CD14-positive monocyte (primary cell): ENCODE data around the gene TMEM132C. TPM values are rescaled to one million over a fixed set of nuclear protein-coding genes. Genes with fewer than 3 reads are reported as not detected.

Source experiments
- DNase-seq, 3 donors: peaks; one replicate each; pipeline ENCODE4 v3.0.0-alpha.2; 2011 to 2022
- H2AFZ ChIP-seq: 2 replicates; pipeline ENCODE4 v1.6.0; 2012; ENCODE audit warnings: mild to moderate bottlenecking, low read depth, low read length, inconsistent platforms; ENCODE audit not compliant: insufficient read depth, poor library complexity, severe bottlenecking
- H3K27ac ChIP-seq, 2 donors: 1 replicate in 1 of 2; 2 replicates in 1 of 2; pipeline ENCODE4 v1.5.1; 2012 to 2013; ENCODE audit warnings: low read length in 2 of 2, control low read depth in 1 of 2, inconsistent platforms in 1 of 2, low read depth in 1 of 2, mild to moderate bottlenecking in 1 of 2
- H3K27me3 ChIP-seq, 2 donors: one replicate each; pipeline versions ENCODE4 v1.6.0 to v1.6.1; 2011 to 2013; ENCODE audit warnings: low read length in 2 of 2; ENCODE audit not compliant: control insufficient read depth in 2 of 2, insufficient read depth in 2 of 2
- H3K36me3 ChIP-seq, 2 donors: replicated peaks in 1 of 2; 1 replicate in 1 of 2; 2 replicates in 1 of 2; pipeline versions ENCODE4 v1.5.1 to v1.6.1; 2012 to 2013; ENCODE audit warnings: low read length in 2 of 2, control low read depth in 1 of 2, inconsistent platforms in 1 of 2, mild to moderate bottlenecking in 1 of 2; ENCODE audit not compliant: insufficient read depth in 2 of 2, control insufficient read depth in 1 of 2
- H3K4me1 ChIP-seq, 2 donors: 1 replicate in 1 of 2; 2 replicates in 1 of 2; pipeline versions ENCODE4 v1.5.1 to v1.6.1; 2012 to 2013; ENCODE audit warnings: low read length in 2 of 2, control low read depth in 1 of 2, inconsistent platforms in 1 of 2, mild to moderate bottlenecking in 1 of 2, moderate library complexity in 1 of 2; ENCODE audit not compliant: insufficient read depth in 2 of 2, control insufficient read depth in 1 of 2
- H3K4me2 ChIP-seq: replicated peaks from 2 replicates; pipeline ENCODE3; 2012; ENCODE audit warnings: low read length, moderate library complexity, mild to moderate bottlenecking; ENCODE audit not compliant: poor library complexity, severe bottlenecking; ENCODE audit errors: extremely low read depth
- H3K4me3 ChIP-seq, 3 experiments: fragments of 200-600 bp in 1 of 3; sonication (generic) in 1 of 3; replicated peaks in 1 of 3; 1 replicate in 2 of 3; 2 replicates in 1 of 3; pipeline ENCODE4 v1.5.1; 2011 to 2013; ENCODE audit warnings: low read length in 3 of 3, mild to moderate bottlenecking in 3 of 3, control low read depth in 2 of 3, low read depth in 2 of 3, inconsistent platforms in 1 of 3, moderate library complexity in 1 of 3
- H3K79me2 ChIP-seq: 2 replicates; pipeline ENCODE4 v1.6.0; 2012; ENCODE audit warnings: mild to moderate bottlenecking, control low read depth, inconsistent platforms, low read length, moderate library complexity; ENCODE audit not compliant: insufficient read depth
- H3K9ac ChIP-seq: 2 replicates; pipeline ENCODE4 v1.6.0; 2017; ENCODE audit warnings: low read length, mild to moderate bottlenecking; ENCODE audit not compliant: insufficient read depth, poor library complexity, severe bottlenecking
- H3K9me3 ChIP-seq, 2 donors: replicated peaks in 1 of 2; 1 replicate in 1 of 2; 2 replicates in 1 of 2; pipeline versions ENCODE4 v1.5.1 to v1.6.1; 2012 to 2013; ENCODE audit warnings: low read length in 2 of 2, control low read depth in 1 of 2; ENCODE audit not compliant: control insufficient read depth in 1 of 2, insufficient read depth in 1 of 2
- H4K20me1 ChIP-seq: 2 replicates; pipeline ENCODE4 v1.6.0; 2012; ENCODE audit warnings: mild to moderate bottlenecking, low read length, control low read depth, moderate library complexity; ENCODE audit not compliant: insufficient read depth
- H3K27ac Mint-ChIP-seq, 7 donors: one replicate each; pipeline ENCODE4 v1.8.0; 2020; ENCODE audit warnings: mild to moderate bottlenecking in 7 of 7, mixed read lengths in 7 of 7, moderate library complexity in 6 of 7, inconsistent platforms in 2 of 7
- H3K27me3 Mint-ChIP-seq, 3 donors: one replicate each; pipeline ENCODE4 v1.8.0; 2021 to 2022; ENCODE audit warnings: low read depth in 3 of 3, mild to moderate bottlenecking in 3 of 3, mixed read lengths in 3 of 3, moderate library complexity in 3 of 3, inconsistent platforms in 1 of 3
- H3K36me3 Mint-ChIP-seq, 2 donors: one replicate each; pipeline ENCODE4 v1.8.0; 2020; ENCODE audit warnings: mixed read lengths in 2 of 2, inconsistent platforms in 1 of 2, mild to moderate bottlenecking in 1 of 2
- H3K4me1 Mint-ChIP-seq: one replicate; pipeline ENCODE4 v1.8.0; 2020; ENCODE audit warnings: mild to moderate bottlenecking, mixed read lengths
- H3K4me3 Mint-ChIP-seq, 2 donors: one replicate each; pipeline ENCODE4 v1.8.0; 2020; ENCODE audit warnings: mild to moderate bottlenecking in 2 of 2, mixed read lengths in 2 of 2, moderate library complexity in 1 of 2
- H3K9me3 Mint-ChIP-seq, 7 donors: one replicate each; pipeline ENCODE4 v1.8.0; 2020 to 2022; ENCODE audit warnings: mixed read lengths in 7 of 7, mild to moderate bottlenecking in 6 of 7, moderate library complexity in 6 of 7, inconsistent platforms in 2 of 7
- WGBS: methylation state at CpG from one replicate; pipeline ENCODE4 v1.1.5; 2013; ENCODE audit warnings: missing lambda C conversion rate; ENCODE audit not compliant: insufficient coverage; 5-methylcytosine and 5-hydroxymethylcytosine counted together
- intact Hi-C, 2 donors: fragments of 100-400 bp; cut with micrococcal nuclease; formaldehyde crosslinking; loops; one replicate each; pipeline versions ENCODE4 v1.15.0 to v1.15.1; 2023
- polyA plus RNA-seq, 3 donors: library from polyadenylated mRNA; depleted of rRNA in 1 of 3; unstranded in 2 of 3; stranded (reverse) in 1 of 3; fragments of 300-500 nt in 2 of 3; fragments of >200 nt in 1 of 3; fragmentation: Illumina TruSeq in 2 of 3; gene quantifications; 1 replicate in 2 of 3; 2 replicates in 1 of 3; pipeline ENCODE4 v1.2.3, GENCODE V29; 2012 to 2021
- TF ChIP-seq, protein P1 (sequence below): fragments of 200-600 bp; IDR thresholded peaks from one replicate; pipeline ENCODE4 v1.8.0; 2022; ENCODE audit warnings: antibody characterized with exemption, mild to moderate bottlenecking

TMEM132C gene
- polyA plus RNA-seq, 3 donors: not detected

DNA sequence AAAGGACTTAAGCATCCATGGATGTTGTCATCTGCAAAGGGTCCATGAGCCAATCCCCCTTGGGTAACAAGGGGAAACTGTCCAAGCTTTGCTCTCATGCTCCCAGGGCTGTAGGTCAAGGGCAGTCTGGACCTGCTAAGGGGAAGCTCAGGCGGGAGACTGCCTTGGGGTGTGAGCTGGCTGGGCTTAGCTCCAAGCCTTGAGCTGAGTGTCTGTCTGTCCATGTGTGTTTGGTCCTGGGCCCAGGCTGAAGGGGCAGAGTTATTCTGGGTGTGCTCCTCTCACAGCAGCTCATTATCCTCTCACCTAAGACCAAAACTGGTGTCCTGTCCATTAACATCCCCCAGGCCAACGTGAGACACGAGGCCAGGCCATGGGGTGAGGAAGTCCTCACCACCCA is 282.0 kb downstream of the TMEM132C start:
- H3K9ac ChIP-seq: no peak overlapping the region
- no peaks in the 10 kb centered on the region for H3K79me2 ChIP-seq
- H3K36me3 ChIP-seq: no peaks in the 10 kb centered on the region
- Mint-ChIP-seq H3K27ac (peak overlapping the region in 1 of 7 donors; percentile 58), H3K4me1 (no peaks in the 10 kb centered on the region), H3K27me3 (peaks cover 0 to 7% (median 0%) of the 10 kb centered on the region in 3 donors), H3K36me3 (no peaks in the 10 kb centered on the region), H3K4me3 (no peak overlapping the region), H3K9me3 (peaks cover 0 to 8% (median 0%) of the 10 kb centered on the region in 7 donors)
- TF ChIP-seq, protein P1, sequence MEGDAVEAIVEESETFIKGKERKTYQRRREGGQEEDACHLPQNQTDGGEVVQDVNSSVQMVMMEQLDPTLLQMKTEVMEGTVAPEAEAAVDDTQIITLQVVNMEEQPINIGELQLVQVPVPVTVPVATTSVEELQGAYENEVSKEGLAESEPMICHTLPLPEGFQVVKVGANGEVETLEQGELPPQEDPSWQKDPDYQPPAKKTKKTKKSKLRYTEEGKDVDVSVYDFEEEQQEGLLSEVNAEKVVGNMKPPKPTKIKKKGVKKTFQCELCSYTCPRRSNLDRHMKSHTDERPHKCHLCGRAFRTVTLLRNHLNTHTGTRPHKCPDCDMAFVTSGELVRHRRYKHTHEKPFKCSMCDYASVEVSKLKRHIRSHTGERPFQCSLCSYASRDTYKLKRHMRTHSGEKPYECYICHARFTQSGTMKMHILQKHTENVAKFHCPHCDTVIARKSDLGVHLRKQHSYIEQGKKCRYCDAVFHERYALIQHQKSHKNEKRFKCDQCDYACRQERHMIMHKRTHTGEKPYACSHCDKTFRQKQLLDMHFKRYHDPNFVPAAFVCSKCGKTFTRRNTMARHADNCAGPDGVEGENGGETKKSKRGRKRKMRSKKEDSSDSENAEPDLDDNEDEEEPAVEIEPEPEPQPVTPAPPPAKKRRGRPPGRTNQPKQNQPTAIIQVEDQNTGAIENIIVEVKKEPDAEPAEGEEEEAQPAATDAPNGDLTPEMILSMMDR: no peak
- no peak overlapping the region for H3K4me2 ChIP-seq
- DNase-seq: no peak
- H3K9me3 ChIP-seq: no peaks in the 10 kb centered on the region
- H3K4me3 ChIP-seq: no peak overlapping the region
- no peaks in the 10 kb centered on the region for H3K4me1 ChIP-seq
- intact Hi-C loops: no loop called here
- no peaks in the 10 kb centered on the region for H4K20me1 ChIP-seq
- WGBS: no CpG with 5 or more reads among the region's 3 CpGs
- H2AFZ ChIP-seq: no peak overlapping the region
- H3K27ac ChIP-seq: no peak overlapping the region
- no peaks in the 10 kb centered on the region for H3K27me3 ChIP-seq

DNA sequence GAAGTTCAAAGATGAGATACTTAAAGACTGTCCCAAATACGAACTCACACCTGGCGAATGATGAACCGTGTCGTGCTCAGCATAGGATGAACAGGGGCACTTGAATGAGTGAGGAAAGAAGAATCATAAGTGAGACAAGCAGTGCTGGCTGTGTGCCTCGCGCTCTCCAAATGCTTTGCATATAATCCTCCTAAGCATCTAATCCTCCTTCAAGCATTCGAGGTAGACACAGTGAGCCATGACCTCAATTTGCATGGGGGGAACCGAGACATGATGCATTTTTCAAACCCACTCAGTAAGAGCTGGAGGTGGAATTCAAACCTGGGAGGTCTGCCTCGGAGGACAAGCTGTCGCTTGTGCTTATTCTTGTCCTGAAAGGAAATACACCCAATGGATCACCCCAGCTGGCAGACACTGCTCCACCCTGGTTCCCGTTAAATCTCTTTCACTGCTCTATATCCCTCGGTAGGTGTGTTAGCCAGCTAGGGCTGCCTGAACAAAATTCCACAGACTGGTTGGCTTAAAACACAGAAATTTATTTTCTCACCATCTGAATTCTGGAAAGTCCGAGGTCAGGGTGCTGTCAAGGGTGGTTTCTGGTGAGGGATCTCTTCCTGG is 282.7 kb downstream of the TMEM132C start:
- intact Hi-C loops: no loop called here
- no peaks in the 10 kb centered on the region for H4K20me1 ChIP-seq

More for the DNA sequence above, 282.7 kb downstream of the TMEM132C start:
- WGBS: 80% methylated on average over 5 of the region's 13 CpGs
- no peak for DNase-seq
- Histone ChIP-seq H3K27me3 (no peaks in the 10 kb centered on the region), H3K79me2 (no peaks in the 10 kb centered on the region), H3K9me3 (no peaks in the 10 kb centered on the region), H3K4me2 (no peak overlapping the region), H3K4me1 (no peaks in the 10 kb centered on the region), H3K27ac (no peak overlapping the region), H3K9ac (no peak overlapping the region), H3K4me3 (no peak overlapping the region), H3K36me3 (no peaks in the 10 kb centered on the region), H2AFZ (no peak overlapping the region)
- Mint-ChIP-seq H3K36me3 (no peaks in the 10 kb centered on the region), H3K4me1 (no peaks in the 10 kb centered on the region), H3K4me3 (no peak overlapping the region), H3K27ac (no peak overlapping the region), H3K27me3 (peaks cover 0 to 7% (median 0%) of the 10 kb centered on the region in 3 donors), H3K9me3 (peaks cover 0 to 8% (median 0%) of the 10 kb centered on the region in 7 donors)
- TF ChIP-seq, protein P1: no peak
